ENCODE data around the gene MXRA8.

- TF ChIP-seq, protein P1, sequence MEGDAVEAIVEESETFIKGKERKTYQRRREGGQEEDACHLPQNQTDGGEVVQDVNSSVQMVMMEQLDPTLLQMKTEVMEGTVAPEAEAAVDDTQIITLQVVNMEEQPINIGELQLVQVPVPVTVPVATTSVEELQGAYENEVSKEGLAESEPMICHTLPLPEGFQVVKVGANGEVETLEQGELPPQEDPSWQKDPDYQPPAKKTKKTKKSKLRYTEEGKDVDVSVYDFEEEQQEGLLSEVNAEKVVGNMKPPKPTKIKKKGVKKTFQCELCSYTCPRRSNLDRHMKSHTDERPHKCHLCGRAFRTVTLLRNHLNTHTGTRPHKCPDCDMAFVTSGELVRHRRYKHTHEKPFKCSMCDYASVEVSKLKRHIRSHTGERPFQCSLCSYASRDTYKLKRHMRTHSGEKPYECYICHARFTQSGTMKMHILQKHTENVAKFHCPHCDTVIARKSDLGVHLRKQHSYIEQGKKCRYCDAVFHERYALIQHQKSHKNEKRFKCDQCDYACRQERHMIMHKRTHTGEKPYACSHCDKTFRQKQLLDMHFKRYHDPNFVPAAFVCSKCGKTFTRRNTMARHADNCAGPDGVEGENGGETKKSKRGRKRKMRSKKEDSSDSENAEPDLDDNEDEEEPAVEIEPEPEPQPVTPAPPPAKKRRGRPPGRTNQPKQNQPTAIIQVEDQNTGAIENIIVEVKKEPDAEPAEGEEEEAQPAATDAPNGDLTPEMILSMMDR (IDR thresholded peaks at IDR 0.05; ENCODE audit: low read depth, low read length) = no peak
- TF ChIP-seq POLR2A (IDR thresholded peaks at IDR 0.05; ENCODE audit: extremely low read depth, insufficient read length) = no peak
- TF ChIP-seq, protein P2, sequence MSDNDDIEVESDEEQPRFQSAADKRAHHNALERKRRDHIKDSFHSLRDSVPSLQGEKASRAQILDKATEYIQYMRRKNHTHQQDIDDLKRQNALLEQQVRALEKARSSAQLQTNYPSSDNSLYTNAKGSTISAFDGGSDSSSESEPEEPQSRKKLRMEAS (IDR thresholded peaks at IDR 0.05; ENCODE audit: low read depth, low read length) = no peak
Measured at GRCh38 chr1:1393014-1393413, 34.7 kb upstream of the MXRA8 start.
